Natural killer cell treated with Interleukin-12 subunit alpha and Interleukin-12 subunit beta and Interleukin-15 and Interleukin-18, amount 100 ng/mL, for 72 hours (primary cell): ENCODE data around the gene OAS2. TPM values are rescaled to one million over a fixed set of nuclear protein-coding genes. Genes with fewer than 3 reads are reported as not detected.

Experiments
- ATAC-seq, 2 donors: fragments of 150-1000 bp; cut with Tn5 transposase in 1 of 2; sonication (Bioruptor Pico), chemical (Tn5 transposase) in 1 of 2; 2 replicates each; pipeline ENCODE4 v1.10.0; 2021
- DNase-seq: peaks from one replicate; pipeline ENCODE4 v3.0.0; 2022; ENCODE audit warnings: low spot score
- H3K27ac Mint-ChIP-seq, 2 donors: 1 replicate in 1 of 2; 2 replicates in 1 of 2; pipeline ENCODE4 v1.8.0; 2022; ENCODE audit warnings: mixed read lengths in 2 of 2, mild to moderate bottlenecking in 1 of 2, moderate library complexity in 1 of 2
- H3K27me3 Mint-ChIP-seq, 2 donors: 1 replicate in 1 of 2; 2 replicates in 1 of 2; pipeline ENCODE4 v1.8.0; 2022; ENCODE audit warnings: mixed read lengths in 2 of 2
- H3K36me3 Mint-ChIP-seq: one replicate; pipeline ENCODE4 v1.8.0; 2022; ENCODE audit warnings: mixed read lengths
- H3K4me1 Mint-ChIP-seq, 2 donors: 1 replicate in 1 of 2; 2 replicates in 1 of 2; pipeline ENCODE4 v1.8.0; 2022; ENCODE audit warnings: low read depth in 2 of 2, mixed read lengths in 2 of 2, mild to moderate bottlenecking in 1 of 2
- H3K4me3 Mint-ChIP-seq: one replicate; pipeline ENCODE4 v1.8.0; 2022; ENCODE audit warnings: mixed read lengths
- H3K9me3 Mint-ChIP-seq: 2 replicates; pipeline ENCODE4 v1.8.0; 2022; ENCODE audit warnings: mixed read lengths
- total RNA-seq, 2 donors: library from RNA; stranded (reverse); gene quantifications; one replicate each; pipeline ENCODE4 v1.2.3, GENCODE V29; 2022

OAS2 gene, protein sequence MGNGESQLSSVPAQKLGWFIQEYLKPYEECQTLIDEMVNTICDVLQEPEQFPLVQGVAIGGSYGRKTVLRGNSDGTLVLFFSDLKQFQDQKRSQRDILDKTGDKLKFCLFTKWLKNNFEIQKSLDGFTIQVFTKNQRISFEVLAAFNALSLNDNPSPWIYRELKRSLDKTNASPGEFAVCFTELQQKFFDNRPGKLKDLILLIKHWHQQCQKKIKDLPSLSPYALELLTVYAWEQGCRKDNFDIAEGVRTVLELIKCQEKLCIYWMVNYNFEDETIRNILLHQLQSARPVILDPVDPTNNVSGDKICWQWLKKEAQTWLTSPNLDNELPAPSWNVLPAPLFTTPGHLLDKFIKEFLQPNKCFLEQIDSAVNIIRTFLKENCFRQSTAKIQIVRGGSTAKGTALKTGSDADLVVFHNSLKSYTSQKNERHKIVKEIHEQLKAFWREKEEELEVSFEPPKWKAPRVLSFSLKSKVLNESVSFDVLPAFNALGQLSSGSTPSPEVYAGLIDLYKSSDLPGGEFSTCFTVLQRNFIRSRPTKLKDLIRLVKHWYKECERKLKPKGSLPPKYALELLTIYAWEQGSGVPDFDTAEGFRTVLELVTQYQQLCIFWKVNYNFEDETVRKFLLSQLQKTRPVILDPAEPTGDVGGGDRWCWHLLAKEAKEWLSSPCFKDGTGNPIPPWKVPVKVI
- 10 to 100 TPM; 59.2 to 69.7 TPM for total RNA-seq

DNA sequence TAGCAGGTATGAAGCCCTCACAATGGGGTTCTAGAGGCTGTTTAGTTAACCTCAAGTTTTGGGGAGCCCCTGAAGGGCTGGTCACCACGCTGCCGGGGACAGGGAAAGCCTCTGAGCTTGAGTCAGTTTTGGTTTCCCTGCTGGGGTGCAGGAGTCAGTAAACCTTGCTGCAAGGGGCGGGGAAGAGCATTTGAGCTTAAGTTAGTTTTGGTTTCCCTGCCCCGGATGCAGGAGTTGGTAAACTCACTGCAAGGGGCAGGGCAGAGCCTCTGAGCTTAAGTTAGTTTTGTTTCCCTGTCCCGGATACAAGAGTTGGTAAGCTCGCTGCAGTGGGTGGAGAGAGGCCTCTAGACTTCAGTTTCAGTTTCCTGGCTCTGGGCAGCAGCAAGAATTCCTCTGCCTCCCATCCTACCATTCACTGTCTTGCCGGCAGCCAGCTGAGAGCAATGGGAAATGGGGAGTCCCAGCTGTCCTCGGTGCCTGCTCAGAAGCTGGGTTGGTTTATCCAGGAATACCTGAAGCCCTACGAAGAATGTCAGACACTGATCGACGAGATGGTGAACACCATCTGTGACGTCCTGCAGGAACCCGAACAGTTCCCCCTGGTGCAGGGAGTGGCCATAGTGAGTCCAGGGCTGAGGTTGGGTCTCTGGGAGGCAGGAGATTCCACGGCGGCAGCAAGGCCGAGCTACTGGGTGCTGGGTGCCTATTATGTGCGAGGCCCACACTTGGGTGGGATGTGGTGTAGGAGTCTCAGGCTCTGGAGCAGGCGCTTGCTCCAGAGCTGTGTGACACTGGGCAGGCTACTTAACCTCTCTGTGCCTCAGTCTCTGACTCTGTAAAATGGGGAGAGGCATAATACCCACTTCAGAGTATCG is at the start of gene OAS2:
TSS of gene OAS2 (plus strand) at position 357 of the 878 bp plus-strand sequence. CDS start at position 447, 90 bp downstream.
- DNase-seq (peak; percentile 87), ATAC-seq (peak; percentile 97 to 98)
- H3K4me3 Mint-ChIP-seq: peak within 1 kb of the TSS; percentile 86
- H3K9me3 Mint-ChIP-seq: peaks cover 7% of the 10 kb centered on the region
- peak within 1 kb of the TSS; percentile 99 to 100 for H3K27ac Mint-ChIP-seq
- H3K36me3 Mint-ChIP-seq: peaks cover 25% of the 10 kb centered on the region
- no peaks in the 10 kb centered on the region for H3K27me3 Mint-ChIP-seq
- H3K4me1 Mint-ChIP-seq: peaks cover 37 to 42% of the 10 kb centered on the region in 2 donors

GRCh38 chr12:112928978-112929377 is 49.3 kb upstream of the OAS2 start:
- no peak for DNase-seq

GRCh38 chr12:112929715-112930114 is 48.6 kb upstream of the OAS2 start:
- no peaks in the 10 kb centered on the region for H3K27me3 Mint-ChIP-seq
- no peaks in the 10 kb centered on the region for H3K36me3 Mint-ChIP-seq
- no peak overlapping the region for H3K4me3 Mint-ChIP-seq
- no peak overlapping the region for H3K27ac Mint-ChIP-seq
- no peaks in the 10 kb centered on the region for H3K4me1 Mint-ChIP-seq
- ATAC-seq (no peak), DNase-seq (no peak)
- peaks cover 3% of the 10 kb centered on the region for H3K9me3 Mint-ChIP-seq

More at GRCh38 chr12:112928978-112929377, 49.3 kb upstream of the OAS2 start:
- Mint-ChIP-seq H3K4me1 (no peaks in the 10 kb centered on the region), H3K27ac (no peak overlapping the region), H3K36me3 (no peaks in the 10 kb centered on the region), H3K4me3 (no peak overlapping the region), H3K9me3 (peaks cover 3% of the 10 kb centered on the region), H3K27me3 (no peaks in the 10 kb centered on the region)
- no peak for ATAC-seq

- Mint-ChIP-seq H3K4me3 (no peak overlapping the region), H3K9me3 (peaks cover 3% of the 10 kb centered on the region), H3K27me3 (no peaks in the 10 kb centered on the region), H3K27ac (no peak overlapping the region), H3K4me1 (no peaks in the 10 kb centered on the region), H3K36me3 (no peaks in the 10 kb centered on the region)
- ATAC-seq (peak in 1 of 2 donors; percentile 36), DNase-seq (no peak)
Measured at GRCh38 chr12:112930350-112930749, 48.0 kb upstream of the OAS2 start.

- H3K27ac Mint-ChIP-seq: peak overlapping the region in 1 of 2 donors; percentile 26
- DNase-seq: no peak
- H3K4me3 Mint-ChIP-seq: no peak overlapping the region
- ATAC-seq: no peak
- no peaks in the 10 kb centered on the region for H3K27me3 Mint-ChIP-seq
- H3K4me1 Mint-ChIP-seq: peaks cover 5 to 6% of the 10 kb centered on the region in 2 donors
- no peaks in the 10 kb centered on the region for H3K36me3 Mint-ChIP-seq
- peaks cover under 1% of the 10 kb centered on the region for H3K9me3 Mint-ChIP-seq
Measured at GRCh38 chr12:112932485-112933128, 45.7 kb upstream of the OAS2 start.

GRCh38 chr12:112933129-112933505 is 45.2 kb upstream of the OAS2 start:
- H3K27me3 Mint-ChIP-seq: no peaks in the 10 kb centered on the region
- peaks cover 10% of the 10 kb centered on the region in 2 donors for H3K4me1 Mint-ChIP-seq
- DNase-seq (no peak), ATAC-seq (no peak)
- no peaks in the 10 kb centered on the region for H3K36me3 Mint-ChIP-seq
- peak overlapping the region in 1 of 2 donors; percentile 26 for H3K27ac Mint-ChIP-seq
- H3K9me3 Mint-ChIP-seq: no peaks in the 10 kb centered on the region
- H3K4me3 Mint-ChIP-seq: no peak overlapping the region

DNA sequence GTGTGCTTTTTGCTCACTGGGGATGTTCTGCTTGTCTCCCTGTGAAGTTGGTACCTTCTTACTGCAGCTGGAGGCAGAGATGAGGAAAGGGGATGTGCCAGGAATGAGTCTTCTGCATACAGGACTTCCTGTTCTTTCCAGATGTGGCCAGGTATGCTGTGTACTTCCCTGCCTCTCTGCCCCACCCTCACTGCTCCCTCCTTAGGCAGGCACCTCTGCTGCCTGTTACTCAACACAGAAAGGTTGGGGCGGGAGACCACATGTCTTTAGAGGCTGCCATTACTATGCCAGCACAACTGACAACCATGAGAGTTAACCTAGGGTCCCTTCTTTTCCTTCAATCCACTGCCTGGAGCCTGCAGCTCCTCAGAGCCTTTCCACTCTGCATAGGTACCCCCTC is 42.1 kb upstream of the OAS2 start:
- Mint-ChIP-seq H3K9me3 (no peaks in the 10 kb centered on the region), H3K27ac (peak overlapping the region in 1 of 2 donors; percentile 70), H3K36me3 (no peaks in the 10 kb centered on the region), H3K4me1 (peaks cover 26 to 31% of the 10 kb centered on the region in 2 donors), H3K4me3 (no peak overlapping the region), H3K27me3 (no peaks in the 10 kb centered on the region)
- ATAC-seq (no peak), DNase-seq (no peak)

DNA sequence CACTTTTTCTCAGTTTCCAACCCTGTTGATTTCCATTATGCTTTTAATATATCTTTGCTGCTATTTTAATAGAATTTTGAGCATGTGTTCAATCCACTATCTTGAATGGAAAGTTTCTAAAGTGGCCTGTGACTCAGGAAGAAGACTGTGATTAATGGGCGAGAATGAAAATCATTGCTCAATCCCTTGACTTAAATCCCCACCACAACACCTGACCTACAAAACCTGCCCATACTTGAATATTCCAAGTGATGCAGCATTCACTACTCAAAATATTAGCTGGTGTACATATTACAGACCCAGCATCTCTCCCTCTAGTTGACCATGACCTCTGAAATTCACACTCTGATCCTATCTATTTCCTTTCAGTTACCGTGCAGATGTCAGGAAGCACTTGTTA is 41.4 kb upstream of the OAS2 start:
- Mint-ChIP-seq H3K27me3 (no peaks in the 10 kb centered on the region), H3K4me1 (peaks cover 26 to 31% of the 10 kb centered on the region in 2 donors), H3K9me3 (no peaks in the 10 kb centered on the region), H3K27ac (peak overlapping the region; percentile 70 to 83), H3K4me3 (peak overlapping the region; percentile 3), H3K36me3 (no peaks in the 10 kb centered on the region)
- DNase-seq (no peak), ATAC-seq (no peak)

DNA sequence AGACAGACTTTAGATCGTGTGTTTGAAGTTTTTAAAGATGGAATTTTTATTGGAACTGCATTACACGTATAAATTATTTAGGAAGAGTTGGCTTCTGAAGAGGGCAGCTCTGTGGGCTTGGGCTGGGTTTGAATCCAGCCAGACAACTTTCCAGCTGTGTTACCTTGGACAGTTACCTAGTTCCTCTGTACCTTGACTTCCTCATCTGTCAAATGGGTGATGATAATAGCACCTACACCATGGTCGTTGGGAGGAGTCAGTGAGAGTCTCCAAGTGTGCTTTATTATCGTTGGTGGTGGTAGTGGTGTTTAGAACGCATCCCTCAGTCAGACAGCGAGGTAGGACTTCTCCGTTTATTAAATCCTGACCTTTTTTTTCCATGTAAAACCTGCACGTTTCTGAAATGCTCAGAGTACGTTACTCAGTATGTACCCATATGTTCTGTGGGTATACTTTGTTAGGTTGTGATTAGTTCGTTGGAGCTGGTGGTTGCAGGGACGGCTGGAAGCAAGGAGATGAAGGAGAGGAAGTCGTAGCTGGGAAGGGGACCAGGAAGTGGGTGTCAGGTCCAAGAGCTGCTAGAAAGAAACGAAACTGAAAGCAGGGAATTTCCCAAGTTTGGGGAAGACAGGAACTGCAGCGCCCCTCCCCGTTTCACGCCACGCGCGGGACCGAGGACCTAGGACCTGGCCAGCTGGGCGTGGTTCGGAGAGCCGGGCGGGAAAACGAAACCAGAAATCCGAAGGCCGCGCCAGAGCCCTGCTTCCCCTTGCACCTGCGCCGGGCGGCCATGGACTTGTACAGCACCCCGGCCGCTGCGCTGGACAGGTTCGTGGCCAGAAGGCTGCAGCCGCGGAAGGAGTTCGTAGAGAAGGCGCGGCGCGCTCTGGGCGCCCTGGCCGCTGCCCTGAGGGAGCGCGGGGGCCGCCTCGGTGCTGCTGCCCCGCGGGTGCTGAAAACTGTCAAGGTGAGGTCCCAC is 40.3 kb upstream of the OAS2 start, which contains the start of gene OAS3:
TSS of gene OAS3 (plus strand) at position 734 of the 979 bp plus-strand sequence. CDS start at position 791, 57 bp downstream.
- peak within 1 kb of the TSS; percentile 70 to 83 for H3K27ac Mint-ChIP-seq
- ATAC-seq (peak; percentile 89 to 91), DNase-seq (peak; percentile 84)
- peaks cover 26 to 31% of the 10 kb centered on the region in 2 donors for H3K4me1 Mint-ChIP-seq
- H3K27me3 Mint-ChIP-seq: no peaks in the 10 kb centered on the region
- no peaks in the 10 kb centered on the region for H3K36me3 Mint-ChIP-seq
- no peaks in the 10 kb centered on the region for H3K9me3 Mint-ChIP-seq
- H3K4me3 Mint-ChIP-seq: peak within 1 kb of the TSS; percentile 83

- DNase-seq: no peak
- ATAC-seq: no peak
- peak overlapping the region; percentile 70 to 83 for H3K27ac Mint-ChIP-seq
- peaks cover 26 to 31% of the 10 kb centered on the region in 2 donors for H3K4me1 Mint-ChIP-seq
- peak overlapping the region; percentile 83 for H3K4me3 Mint-ChIP-seq
- no peaks in the 10 kb centered on the region for H3K9me3 Mint-ChIP-seq
- no peaks in the 10 kb centered on the region for H3K36me3 Mint-ChIP-seq
- no peaks in the 10 kb centered on the region for H3K27me3 Mint-ChIP-seq
Measured at GRCh38 chr12:112938751-112939150, 39.6 kb upstream of the OAS2 start.

GRCh38 chr12:112939761-112940381 is 38.4 kb upstream of the OAS2 start:
- H3K36me3 Mint-ChIP-seq: peaks cover 7% of the 10 kb centered on the region
- no peaks in the 10 kb centered on the region for H3K9me3 Mint-ChIP-seq
- peak overlapping the region; percentile 83 for H3K4me3 Mint-ChIP-seq
- no peaks in the 10 kb centered on the region for H3K27me3 Mint-ChIP-seq
- peak overlapping the region; percentile 70 to 83 for H3K27ac Mint-ChIP-seq
- peaks cover 26 to 38% of the 10 kb centered on the region in 2 donors for H3K4me1 Mint-ChIP-seq
- DNase-seq (no peak), ATAC-seq (no peak)
